Activated CD8-positive, alpha-beta memory T cell treated with anti-CD3 and anti-CD28 coated beads, Interleukin-2, amount 50 U/mL, for 48 hours (primary cell): ENCODE results near the gene RALGPS2.

ENCODE experiments used
- DNase-seq: peaks from one replicate; pipeline ENCODE4 v3.0.0-alpha.2; 2020

RALGPS2 gene

DNA sequence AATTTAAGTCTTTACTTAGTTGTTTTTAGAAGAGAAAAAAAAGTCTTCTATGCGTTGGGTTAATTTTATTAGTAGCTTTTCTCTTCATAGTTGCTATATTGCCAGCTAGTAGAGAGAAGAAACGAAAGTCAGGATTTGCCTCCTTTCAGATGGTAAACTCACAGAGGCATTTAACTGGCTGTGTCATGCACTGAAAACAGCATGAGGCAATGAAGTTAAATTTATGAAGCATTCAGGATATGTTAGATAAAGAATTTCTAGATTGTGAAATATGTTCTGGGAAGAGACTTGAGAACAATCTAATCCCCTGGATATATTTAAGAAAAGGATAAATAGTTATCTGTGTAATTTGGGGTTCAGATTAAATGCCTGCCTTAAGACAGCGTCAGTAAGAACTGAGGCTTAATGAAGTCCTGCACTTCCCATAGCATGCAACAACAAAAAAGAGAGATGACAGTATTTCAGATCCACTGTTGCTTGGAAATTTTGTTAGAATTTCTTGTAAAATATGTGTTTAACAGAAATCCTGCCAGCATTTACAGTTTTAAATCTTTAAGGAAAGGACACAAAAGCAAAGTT lies 144.2 kb downstream of the RALGPS2 start:
- DNase-seq, result no peak

DNA sequence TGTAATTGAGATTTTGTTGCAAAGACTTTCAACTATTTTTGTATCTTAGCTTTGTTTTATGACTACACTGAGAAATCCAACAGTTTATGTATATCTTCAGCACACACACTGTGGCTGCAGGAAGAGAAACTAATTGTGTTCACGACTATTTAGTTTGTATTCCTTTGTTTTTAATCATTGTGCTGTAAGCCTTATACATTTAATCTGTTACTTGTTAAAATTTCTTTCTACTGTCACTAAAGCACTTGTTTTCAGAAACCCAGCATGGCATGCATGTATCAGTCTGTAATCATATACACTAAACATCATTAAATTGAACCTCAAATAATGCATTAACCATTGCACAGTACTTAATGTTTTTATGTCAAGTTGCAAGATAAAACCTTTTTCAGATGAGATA lies 145.2 kb downstream of the RALGPS2 start:
- DNase-seq, result no peak

DNA sequence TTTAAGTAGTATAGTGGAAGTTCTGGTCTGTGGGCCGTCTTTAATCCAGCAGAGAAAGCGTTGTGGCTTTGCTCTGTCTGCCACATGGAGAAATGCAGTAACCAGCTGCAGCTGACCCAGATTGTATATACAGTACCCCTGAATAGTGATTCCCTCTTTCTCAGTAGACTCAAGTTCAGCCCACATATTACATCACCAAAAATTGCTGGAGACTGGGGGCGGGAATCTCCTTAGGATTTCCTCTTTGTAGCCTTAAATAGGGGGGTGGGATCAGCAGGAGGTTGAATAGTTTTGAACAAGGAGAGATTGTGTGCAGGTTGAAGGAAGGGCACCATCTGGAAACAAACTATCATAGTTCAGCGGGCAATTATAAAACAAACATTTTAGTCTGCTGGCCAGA lies 145.9 kb downstream of the RALGPS2 start, which contains the start of gene ANGPTL1:
TSS of gene ANGPTL1 (minus strand) at position 134 of the 400 bp plus-strand sequence. CDS start 5,301 bp downstream, outside the sequence.
- DNase-seq, result no peak

DNA sequence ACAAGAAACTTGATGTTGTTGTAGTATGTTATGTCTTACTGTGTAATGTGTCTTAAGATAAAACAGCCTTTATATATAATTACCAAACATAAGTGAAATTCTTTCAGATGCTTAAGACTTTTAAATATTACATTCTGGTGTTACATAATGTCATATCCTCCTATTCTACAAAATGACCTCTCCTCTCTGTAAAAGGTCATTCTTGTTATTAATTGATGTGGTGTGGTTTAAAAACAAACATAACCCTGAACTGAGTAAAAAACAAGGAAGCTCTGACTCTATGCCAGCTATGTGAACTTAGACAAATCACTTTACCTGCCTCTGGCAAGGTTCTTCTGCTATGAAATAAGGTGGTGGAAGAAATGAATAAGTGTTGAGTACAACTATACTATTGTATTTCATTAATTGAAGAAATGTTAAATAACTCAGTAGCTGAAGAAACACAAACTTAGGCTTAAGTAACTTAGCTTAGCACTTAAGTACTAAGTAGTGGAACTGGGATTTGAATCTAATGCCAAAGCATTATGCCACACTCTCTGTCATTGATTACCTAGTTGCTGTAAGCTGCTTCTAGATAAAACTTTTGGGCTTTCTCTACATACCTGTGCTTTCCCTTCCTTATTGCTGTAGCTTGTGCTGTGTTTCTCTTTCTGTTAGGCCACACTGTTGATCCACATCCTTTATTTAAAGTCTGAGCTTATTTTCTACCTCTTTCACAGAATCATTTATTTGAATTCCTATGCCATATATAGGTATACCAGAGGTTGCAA lies 146.7 kb downstream of the RALGPS2 start:
- DNase-seq, result no peak

DNA sequence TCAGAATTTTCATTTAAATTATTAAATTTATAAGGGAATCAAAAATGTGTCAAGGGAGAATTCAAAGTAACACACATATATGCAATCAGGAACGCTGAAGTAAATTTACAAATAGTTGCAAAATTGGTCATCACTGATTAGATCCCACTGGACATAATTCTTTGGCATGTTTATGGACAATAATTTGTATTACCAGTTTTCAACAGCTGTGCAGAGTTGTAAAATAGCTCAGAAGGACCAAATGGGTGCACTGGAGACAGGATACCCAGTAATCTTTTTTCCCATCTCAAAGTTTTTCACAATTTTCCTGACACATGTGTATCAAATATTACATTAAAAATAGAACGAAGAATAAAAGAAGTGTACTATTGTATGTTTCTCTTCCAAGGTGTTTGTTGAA lies 149.9 kb downstream of the RALGPS2 start:
- DNase-seq, result no peak

DNA sequence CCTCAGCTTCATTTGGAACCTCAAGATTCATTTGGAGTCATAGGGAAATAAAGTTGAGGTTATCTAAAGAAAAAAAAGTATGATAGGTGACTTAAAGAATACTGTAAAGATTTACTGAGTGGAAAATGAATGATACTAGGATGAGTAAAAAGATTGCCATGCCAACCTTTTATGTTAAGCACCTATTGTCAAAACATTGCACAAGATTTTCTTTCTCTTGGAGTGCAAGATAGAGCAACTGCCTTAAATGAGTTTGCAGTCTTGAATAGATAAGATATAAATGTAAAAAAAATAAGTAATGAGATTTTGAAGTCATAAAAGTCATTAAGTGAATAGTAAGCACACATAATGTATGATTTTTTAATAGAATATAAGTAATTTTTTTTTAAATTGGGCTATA lies 150.9 kb downstream of the RALGPS2 start:
- no peak for DNase-seq

DNA sequence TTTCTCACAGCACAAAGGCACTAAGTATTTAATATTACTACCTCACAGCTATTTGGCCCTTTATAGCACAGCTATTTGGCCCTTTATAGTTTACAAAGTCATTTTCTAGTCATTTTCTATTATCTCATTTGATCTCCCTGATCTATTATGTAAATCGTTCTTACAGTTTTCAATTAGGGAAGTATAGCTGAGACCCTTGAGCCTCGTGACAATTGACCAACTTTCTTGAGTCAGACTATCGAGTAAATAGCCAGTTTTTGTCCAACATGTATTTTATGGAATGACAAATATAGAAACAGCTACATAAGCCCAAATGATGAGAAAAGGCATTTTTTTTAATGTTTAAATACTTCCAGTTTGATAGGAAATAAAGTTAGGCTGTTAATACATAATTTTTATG lies 152.9 kb downstream of the RALGPS2 start:
- no peak for DNase-seq

DNA sequence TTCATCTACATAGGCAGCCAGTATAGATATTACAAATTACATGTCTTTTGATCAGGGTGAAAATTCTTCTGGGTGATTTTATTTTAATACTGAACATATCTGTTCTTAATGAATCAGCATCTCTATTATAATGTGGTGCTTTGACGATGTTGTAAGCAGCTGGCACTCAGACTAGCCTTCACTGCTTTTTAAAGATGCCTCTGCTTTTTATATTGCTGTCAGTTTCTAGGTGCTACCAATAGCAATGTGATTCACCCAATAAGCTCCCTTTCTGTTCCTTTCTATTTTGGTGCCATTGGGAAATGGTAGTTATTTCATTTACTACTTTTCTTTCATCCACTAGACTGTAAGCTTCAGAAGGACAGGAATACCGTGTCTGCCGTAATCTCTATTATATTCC lies 156.9 kb downstream of the RALGPS2 start:
- DNase-seq, result no peak

DNA sequence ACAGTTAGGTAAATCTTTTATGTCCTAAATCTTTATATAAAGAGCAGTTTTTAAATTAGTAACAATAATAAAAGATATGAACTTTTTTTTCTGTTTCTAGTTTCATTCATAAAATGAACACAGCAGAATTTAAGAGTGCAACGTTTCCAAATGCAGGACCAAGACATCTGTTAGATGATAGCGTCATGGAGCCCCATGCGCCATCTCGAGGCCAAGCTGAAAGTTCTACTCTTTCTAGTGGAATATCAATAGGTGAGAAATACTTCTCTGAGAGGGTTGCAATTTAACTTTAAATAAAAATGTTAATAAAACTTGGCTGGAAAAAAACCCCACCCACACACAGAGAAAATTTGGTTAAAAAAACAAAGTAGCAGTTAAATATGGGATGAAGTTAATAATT lies 160.8 kb downstream of the RALGPS2 start:
- DNase-seq, result no peak

DNA sequence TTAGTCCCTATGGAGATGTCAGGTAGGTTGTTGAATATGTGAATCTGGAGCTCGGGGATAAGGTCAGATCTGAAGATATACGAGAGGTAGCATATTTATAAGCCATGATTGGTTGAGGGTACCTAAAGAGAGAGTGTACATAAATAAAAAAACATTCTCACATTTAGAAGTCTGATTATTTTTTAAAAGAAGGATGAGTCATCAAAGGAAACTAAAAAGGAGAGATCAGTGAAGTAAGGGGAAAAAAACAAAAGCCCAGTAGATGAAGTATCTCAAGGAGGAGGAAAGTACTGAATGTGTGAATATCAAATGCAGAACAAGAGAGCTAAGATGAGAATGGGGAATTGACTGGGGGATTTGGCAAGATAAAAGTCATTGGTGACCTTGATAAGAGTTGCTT lies 161.5 kb downstream of the RALGPS2 start:
- no peak for DNase-seq

DNA sequence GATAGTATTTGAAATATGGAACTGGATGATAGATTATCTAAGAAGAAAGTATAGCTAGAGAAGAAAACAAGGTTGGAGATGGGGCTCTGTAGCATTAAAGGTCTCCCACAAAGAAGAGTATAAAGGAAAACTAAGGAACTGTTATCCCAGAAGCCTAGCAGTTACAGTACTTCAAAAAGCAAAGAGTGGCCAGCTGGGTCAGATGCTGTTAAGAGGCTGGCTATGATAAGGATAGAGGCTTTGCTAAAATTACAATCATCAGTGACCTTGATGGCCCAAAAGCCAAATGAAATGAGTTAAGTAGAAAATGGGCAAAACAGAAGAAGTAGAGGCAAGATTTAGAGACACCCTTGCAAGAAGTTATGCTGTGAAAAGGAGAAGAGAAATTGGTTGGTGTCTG lies 170.9 kb downstream of the RALGPS2 start:
- no peak for DNase-seq

DNA sequence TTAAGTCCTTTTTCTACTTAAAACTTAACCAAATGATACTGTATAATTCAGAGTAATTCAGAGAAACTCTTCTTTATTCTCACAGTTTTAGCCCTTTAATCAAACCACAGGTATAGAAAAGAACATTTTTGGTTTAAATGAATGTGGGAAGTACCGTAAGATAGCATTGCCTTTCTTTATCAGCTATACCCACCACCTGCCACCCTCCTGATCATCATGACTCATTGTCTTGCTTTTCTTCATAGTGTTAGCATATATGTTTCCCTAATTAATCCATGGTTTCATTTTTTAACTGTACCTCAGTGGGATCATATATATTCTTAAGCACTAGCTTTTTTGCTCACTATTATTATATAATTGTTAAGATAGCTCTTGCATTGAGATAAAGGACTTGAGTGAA lies 173.4 kb downstream of the RALGPS2 start:
- no peak for DNase-seq

DNA sequence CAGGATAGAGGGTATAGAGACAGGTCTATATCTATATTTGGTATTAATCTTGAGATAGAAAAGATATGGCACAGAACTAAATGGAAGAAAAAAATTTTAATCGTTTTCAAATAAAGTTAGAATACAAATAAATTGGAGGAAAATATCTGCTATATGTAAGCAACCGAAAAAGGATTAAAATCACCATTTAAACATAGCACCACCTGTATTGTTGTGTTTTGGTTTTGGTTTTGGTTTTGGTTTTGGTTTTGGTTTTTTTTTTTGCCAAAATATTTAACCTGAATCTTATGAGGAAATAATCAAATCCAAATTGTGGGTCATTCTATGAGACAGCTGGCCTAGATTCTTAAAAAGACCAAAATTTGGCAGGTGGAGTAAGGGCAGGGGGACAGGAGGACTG lies 174.4 kb downstream of the RALGPS2 start:
- DNase-seq, result no peak

DNA sequence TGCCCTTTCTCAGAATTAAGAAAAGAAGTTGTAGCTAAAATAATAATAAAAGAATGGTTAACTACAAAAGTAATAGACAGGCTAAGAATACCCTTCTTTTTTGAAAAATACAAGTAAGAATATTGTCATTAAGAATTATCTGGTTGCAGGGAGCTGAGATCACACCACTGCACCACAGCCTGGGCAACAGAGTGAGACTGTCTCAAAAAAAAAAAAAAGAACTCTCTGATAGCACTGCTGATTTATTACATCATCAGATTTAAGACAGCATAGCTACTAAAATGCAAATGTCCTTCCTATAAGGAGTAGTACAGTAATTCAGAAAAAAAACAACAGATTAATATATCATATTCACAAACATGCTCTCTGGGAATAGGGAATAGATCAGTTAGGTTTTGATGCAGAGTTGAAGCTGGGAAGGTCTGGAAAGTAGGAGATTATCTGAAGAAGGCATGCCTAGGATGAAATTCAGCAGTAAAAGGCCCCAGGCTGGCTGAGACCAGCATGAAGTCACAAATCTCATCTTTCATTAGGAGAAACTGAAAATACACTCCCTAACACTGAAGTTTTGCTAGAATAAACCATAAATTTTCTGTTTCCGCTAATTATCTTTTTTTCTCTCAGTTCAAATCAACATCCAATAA lies 176.6 kb downstream of the RALGPS2 start:
- DNase-seq, result no peak

DNA sequence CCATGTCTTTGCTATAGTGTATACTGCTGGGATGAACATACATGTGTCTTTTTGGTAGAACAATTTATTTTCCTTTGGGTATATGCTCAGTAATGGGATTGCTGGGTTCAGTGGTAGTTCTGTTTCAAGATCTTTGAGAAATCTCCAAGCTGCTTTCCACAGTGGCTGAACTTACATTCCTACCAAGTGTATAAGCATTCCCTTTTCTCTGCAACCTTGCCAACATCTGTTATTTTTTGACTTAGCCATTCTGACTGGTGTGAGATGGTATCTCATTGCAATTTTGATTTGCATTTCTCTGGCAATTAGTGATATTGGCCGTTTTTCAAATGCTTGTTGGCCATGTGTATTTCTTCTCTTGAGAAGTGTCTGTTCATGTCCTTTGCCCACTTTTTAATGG lies 183.3 kb downstream of the RALGPS2 start:
- DNase-seq, result no peak

DNA sequence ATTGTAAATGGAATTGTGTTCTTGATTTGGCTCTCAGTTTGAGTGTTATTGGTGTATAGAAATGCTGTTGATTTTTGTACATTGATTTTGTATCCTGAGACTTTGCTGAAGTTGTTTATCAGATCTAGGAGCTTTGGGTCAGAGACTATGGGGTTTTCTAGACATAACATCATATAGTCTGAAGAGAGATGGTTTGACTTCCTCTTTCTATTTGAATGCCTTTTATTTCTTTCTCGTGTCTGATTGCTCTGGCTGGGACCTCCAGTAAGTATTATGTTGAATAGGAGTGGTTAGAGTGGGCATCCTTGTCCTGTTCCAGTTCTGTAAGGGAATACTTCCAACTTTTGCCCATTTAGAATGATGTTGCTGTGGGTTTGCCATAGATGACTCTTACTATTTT lies 185.0 kb downstream of the RALGPS2 start:
- no peak for DNase-seq

DNA sequence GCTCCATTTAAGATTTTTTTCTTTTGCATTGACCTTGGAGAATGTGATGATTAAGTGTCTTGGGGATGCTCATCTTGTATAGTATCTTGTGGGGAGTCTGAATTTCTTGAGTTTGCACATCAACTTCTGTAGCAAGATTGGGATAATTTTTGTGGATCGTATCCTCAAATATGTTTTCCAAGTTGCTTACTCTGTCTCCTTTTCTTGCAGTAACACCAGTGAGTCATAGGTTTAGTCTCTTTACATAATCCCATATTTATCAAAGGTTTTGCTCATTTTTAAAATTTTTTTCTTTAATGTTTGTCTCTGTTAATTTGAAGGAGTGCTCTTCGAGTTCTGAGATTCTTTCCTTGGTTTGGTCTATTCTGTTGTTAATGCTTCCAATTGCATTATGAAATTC lies 187.6 kb downstream of the RALGPS2 start:
- no peak for DNase-seq

DNA sequence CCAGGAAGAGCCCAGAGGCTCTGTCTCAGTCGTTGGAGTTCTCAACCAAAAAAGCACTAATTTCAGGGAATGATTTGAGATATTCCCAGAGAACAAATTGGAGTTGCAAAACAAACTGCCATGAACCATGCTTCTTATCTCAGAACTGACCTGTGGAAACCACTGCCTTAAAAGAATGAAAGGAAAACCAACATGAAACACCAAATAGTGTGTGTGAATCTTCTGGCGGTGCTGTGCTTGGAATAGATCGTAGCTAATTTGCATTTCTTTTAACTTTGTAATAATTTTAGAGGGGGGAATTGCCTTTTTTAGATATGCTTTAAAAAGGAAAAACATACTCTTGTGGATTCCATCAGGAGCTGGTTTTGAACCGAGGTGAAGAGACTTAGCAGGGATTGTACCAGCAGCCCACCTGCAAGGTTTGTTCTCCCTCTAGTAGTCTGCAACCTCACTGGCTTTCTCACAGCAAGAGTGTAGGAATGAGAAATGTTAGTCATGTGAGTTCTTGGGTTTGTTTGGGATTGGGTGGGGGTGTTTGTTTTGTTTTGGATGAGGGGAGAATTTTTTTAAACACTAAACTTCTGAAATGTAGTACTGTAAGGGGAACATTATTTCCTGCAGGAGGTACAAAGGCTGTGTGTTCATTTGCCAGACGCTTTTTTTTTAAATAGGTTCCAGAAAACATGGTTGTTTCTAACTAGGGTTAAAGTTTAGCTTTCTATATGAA lies 191.6 kb downstream of the RALGPS2 start:
- no peak for DNase-seq

DNA sequence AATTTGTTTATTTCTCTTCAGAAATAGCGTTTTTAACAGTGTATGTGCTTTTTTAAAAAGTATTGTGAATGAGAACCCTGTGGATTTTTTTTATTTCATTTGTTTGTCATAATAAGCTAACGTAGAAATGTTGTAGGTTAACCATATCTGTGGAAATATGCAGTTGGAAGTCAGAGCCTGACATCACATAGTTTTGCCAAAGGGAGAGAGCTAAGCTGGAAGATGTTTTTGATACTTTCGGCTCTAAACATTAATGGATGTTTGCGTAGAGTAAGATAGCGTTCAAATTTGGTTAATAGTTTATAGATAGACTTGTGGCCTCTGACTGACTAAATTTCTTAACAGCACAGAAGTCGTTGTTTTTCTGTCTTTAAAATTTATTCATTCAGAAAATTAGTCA lies 193.3 kb downstream of the RALGPS2 start:
- no peak for DNase-seq

DNA sequence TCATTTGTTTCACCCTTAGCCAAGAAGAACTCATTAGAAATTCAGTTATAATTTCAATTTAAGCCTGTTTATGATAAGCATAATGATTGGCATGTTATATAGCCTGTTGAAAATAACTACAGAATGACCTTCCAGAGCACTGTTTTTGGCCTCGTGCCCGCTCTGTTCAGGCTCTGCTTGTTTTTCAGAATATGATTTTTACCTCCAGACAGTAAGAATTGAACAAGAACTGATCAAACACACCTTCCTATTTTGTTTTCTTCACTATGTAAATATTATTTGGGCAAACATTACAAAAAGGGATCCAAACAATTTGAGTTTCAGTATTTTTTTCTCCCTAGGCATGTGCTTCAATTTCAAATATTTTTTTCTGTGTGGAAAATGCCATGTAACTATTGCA lies 193.9 kb downstream of the RALGPS2 start:
- DNase-seq, result no peak

DNA sequence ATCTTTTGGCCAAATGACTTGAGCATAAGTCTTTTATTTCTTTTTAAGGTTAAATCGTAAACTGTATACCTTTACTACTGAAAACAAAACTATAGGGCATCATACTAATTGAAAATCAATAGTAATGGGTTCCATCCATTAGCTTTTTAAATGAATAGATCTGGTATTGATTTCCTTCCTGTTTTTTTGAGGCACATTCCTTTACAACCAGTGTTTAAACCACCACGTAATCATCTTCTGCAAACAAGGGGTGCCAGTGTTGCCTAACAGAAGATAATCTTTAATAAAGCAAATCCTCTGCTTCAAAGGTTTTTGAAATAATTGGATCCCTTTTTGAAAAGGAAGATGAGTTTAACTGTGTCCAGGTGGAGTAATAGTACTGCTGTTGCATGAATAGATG lies 194.5 kb downstream of the RALGPS2 start:
- no peak for DNase-seq

DNA sequence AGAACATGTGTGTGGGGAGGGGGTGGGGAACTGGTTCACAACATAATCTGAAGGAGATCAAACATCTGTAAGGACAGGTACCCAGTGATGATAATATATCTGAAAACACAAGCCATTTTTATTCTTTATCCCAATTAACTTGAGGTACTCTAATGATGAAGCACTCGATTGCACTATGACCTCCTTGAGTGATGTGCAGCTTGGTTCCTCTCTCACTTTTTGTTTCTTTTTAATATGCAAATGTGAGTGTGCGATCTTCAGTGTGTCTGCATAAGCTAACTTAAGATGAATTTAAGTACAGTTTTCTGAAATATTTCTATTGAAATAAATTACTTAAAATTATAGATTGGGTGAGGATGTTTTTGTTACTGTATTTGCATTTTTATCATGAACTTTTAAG lies 196.5 kb downstream of the RALGPS2 start:
- no peak for DNase-seq

DNA sequence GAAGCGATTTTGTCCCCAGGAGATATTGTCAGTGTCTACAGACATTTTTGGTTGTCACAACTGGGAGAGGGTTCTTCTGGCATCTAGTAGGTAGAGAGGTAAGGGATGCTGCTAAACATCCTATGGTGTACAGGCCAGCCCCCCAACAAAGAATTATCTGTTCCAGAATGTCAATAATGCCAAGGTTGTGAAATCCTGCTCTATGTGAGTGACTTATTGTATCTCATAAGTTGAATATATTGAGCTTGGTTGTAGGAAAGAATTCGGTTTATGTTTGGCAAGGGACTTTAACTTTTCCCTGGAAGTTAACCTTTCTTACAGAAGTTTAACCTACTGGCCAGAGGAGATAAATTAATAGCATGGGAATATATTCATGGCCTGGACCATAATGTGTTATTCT lies 198.5 kb downstream of the RALGPS2 start:
- DNase-seq, result no peak

DNA sequence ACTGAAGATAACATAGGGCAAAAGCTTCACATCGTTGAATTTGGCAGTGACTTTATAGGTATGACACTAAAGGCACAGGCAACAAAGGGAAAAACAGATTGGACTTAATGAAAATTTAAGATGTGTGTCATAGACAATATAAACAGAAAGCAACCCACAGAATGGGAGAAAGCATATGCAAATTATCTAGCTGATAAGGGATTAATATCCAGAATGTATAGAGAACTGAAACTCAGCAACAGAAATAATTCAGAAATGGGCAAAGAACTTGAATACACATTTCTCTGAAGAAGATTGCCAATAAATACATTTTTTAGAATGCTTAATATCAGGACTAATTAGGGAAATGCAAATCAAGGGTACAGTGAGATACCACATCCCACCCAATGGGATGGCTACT lies 201.0 kb downstream of the RALGPS2 start:
- no peak for DNase-seq
